GM19043 (cell line): ENCODE results near the gene GRIK1.

Source experiments
- ATAC-seq: cut with Tn5 transposase; IDR thresholded peaks from one replicate; pipeline ENCODE4 v1.9.1; 2021; ENCODE audit warnings: low read depth; ENCODE audit not compliant: unreplicated experiment

Gene GRIK1

DNA sequence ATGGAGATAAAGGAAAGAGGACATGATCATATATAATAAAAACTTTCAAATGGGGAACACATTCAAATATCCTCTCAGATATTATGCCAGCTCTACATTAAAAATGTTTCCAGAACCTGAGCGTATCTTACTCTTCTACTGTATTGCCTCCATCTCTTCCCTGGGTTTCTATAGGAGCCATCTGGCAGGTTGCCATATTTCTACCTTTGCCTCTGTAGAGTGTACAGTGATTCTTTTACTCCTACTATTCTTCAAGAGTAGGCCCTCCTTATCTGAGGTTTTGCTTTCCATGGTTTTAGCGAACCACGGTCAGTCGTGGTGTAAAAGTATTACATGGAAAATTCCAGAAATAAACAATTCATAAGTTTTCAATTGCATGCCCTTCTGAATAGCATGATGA lies 259.5 kb downstream of the GRIK1 start:
- ATAC-seq: no peak

DNA sequence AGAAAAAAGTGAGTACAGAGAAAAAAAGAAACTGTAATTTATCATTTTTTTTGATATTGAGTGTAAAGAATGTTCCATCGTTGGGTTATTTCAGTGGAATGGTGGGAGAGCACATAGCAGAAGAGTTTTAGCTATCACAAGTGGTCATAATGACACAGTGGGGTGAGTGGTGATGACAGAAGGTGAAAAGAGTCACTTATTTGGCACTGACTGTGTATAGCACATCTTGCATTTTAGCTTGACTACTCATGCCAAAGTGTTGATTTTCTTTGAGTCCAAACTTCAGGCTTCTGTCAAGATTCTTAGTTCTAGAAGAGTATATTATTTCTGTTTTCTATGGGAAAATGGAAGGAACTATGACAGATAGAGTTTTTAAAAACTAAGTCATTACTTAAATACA lies 261.2 kb downstream of the GRIK1 start:
- ATAC-seq: no peak

- no peak for ATAC-seq
Measured at GRCh38 chr21:29677326-29677725, 262.5 kb downstream of the GRIK1 start.

DNA sequence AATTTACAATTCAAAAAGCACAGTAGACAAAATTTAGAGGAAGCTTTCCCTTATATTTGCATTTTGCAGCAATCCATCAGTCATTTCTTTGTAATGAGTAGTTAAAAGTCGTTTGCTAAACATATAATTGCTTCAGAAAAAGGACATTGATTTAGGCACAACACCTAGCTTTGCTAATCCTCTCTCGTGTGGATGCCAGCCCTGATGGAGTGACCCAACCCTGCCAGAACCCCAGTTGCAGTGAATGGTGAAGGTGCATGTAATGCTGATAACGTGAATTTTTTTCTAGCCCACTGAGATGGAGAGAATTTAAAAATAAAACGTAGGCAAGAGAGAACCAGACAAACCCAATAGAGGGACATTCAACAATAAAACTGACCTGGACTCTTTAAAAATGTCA lies 263.4 kb downstream of the GRIK1 start:
- ATAC-seq: no peak

DNA sequence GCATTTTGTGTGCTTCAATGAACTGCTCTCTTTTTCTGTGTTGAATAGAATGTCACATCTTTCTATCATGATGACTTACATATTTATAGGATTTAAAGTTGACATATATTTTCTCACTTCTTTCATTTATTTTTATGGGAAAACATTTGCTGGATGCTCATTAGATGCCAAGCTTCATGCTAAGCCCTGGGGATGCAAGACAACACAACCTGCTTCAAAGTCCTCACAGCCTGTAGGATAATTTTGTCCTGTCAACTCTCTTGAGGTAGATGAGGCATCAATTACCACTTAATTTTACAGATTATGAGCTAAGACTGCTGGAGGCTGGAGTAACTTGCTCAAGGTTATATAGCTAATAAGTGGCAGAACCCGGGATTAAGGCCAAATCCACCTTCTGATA lies 264.3 kb downstream of the GRIK1 start:
- no peak for ATAC-seq

DNA sequence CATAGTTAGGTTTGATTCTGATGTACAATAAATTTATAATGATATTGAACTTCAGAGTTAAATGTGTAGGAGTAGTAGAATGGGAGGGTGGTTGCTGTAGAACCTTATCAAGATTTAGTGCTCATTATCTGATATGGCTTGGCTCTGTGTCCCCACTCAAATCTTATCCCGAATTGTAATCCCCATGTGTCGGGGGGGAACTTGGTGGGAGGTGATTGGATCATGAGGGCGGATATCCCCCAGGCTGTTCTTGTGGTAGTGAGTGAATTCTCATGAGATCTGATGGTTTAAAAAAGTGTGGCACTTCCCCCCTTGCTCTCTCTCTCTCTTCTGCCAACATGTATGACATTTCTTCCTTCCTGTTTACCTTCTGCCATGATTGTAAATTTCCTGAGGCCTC lies 265.5 kb downstream of the GRIK1 start:
- ATAC-seq: no peak

DNA sequence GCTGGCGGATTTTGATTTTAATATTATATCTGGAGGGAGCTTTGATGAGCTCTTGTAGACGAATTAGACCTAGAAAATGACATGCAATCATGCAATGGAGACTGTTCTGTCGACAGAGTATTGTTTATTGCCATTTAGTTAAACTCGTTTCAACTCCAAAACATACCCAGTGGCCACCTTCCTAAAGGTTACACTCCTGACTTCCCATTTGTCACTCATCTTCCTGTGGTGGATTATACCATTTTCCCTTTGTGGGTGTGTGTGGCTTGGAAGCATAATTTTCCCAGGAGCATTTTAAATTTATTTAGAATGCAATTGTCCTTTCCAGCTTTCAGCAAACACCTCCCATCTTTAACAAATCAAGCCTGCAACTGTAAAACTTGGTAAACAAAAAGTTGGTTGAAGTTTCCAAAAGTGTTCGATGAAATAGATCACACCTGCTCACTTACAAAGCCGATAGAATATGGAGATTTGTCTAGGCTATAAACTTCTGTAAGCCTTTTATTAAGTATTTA lies 266.6 kb downstream of the GRIK1 start:
- ATAC-seq: no peak

- ATAC-seq: no peak
Measured at GRCh38 chr21:29671728-29672127, 268.1 kb downstream of the GRIK1 start.

DNA sequence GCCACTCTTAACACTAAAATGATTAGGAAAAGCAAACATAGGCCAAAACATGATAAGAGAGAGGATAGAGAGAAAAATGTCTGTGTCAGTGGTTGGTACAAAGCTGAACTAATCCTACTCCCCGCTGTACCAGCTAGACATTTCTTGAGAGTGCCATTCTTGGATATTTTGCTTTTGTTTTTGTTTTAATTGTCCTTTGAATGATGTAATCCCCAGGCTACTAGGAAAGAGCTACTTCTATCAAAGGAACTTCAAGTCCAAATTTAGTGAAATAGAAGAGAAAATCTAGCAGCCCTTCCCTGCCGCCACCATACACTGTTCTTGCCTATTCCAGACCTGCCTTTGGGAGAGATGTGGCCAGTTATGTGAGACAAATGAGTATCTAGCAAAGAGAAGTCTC lies 269.6 kb downstream of the GRIK1 start:
- ATAC-seq: no peak

- ATAC-seq: no peak
Measured at GRCh38 chr21:29669416-29669815, 270.4 kb downstream of the GRIK1 start.

GRCh38 chr21:29667651-29668050 lies 272.1 kb downstream of the GRIK1 start:
- no peak for ATAC-seq

GRCh38 chr21:29664615-29665014 lies 275.2 kb downstream of the GRIK1 start:
- no peak for ATAC-seq

- no peak for ATAC-seq
Measured at GRCh38 chr21:29661672-29662442, 277.9 kb downstream of the GRIK1 start.

- ATAC-seq: no peak
Measured at GRCh38 chr21:29660047-29660720, 279.6 kb downstream of the GRIK1 start.

GRCh38 chr21:29658934-29659203 lies 280.9 kb downstream of the GRIK1 start:
- no peak for ATAC-seq

DNA sequence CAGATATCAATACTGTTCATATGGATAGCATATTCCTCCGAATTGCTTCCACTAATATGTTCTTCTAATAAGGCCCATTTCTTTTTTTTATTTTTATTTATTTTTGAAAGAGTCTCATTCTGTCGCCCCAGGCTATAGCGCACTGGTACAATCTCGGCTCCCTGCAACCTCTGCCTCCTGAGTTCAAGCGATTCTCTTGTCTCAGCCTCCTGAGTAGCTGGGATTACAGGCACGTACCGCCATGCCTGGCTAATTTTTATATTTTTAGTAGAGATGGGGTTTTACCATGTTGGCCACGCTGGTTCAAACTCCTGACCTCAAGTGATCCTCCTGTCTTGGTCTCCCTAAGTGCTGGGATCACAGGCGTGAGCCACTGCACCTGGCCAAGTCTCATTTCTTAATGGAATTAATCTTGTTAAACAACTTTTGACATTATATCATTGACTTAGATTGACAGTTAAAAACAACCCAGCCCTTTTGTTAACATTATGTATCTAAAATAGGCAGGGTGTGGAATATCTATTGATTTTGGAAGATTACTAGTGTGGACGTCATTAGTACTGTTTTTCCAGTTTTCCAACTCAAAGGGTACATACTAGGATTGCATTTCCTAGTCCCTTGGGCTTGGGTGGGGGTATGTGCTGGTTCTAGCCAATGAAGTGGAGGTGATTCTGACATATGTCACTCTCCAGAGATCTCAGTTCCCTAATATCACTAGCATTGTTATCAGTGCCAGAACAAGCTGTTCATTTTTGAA lies 281.4 kb downstream of the GRIK1 start:
- no peak for ATAC-seq

DNA sequence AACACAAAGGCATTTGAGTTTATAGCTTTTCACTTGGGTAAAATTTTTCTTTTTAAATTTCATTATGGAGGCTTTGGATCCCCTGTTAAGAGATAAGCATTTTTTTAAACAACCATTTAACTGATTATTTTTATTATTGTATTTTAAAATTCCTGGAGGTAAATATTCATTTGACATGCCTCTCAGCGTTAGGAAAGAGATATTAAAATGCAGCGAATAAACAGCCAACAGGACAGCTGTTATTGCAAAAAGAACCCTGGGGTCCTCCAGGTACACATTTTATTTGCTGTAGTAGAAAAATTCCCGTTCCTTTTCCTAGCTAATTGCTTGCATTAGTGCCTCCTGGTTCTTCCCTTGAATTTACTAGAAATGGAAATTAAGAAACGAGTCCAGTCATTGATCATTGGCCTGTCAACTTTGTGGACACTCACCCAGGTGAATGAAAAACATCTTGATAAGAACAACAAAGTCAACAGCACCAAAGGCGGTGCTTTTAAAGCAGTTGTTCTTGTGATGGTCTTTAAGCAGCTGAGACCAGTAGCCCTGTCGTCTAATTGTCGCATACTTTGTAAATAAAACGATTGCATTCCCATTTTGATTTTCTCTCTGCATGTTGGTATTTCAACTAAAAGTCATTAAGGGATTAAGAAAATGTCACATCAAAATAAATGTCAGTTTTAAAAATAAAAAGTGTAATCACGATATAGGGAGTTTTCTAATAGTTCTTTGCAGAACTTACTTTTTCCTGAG lies 282.4 kb downstream of the GRIK1 start:
- ATAC-seq: no peak

GRCh38 chr21:29656504-29657239 lies 283.1 kb downstream of the GRIK1 start:
- ATAC-seq: no peak

DNA sequence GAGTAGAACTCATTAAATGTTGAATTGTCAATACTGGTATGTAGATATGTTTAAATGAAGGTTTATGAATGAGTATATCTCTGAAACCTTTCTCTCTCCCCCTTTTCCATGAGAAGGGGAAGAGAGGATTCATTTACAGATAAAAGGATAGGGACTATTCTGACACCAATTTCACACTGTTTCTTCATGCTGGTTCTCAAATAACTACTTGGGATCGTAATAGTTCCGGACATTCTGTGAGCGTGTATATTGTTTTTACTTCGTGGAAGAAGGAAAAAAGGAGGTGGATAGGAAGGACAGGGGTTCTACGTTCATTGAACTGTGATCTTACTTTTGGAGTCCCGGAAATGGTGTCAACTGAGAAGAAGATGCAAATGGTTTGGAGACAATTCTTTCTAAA lies 284.2 kb downstream of the GRIK1 start:
- no peak for ATAC-seq

- no peak for ATAC-seq
Measured at GRCh38 chr21:29654855-29655254, 284.9 kb downstream of the GRIK1 start.
